Immature natural killer cell (primary cell): Measurements from ENCODE around the gene TADA1. TPM values are rescaled to one million over a fixed set of nuclear protein-coding genes. Genes with fewer than 3 reads are reported as not detected.
A peak's percentile ranks its signal among the peaks of the same experiment; 100 is the strongest.

ENCODE experiments used
- DNase-seq, 3 donors: peaks; one replicate each; pipeline ENCODE4 v3.0.0; 2022; ENCODE audit warnings: mixed read lengths in 1 of 3
- H3K27ac Mint-ChIP-seq, 6 donors: one replicate each; pipeline ENCODE4 v1.8.0; 2020; ENCODE audit warnings: mixed read lengths in 6 of 6, mild to moderate bottlenecking in 5 of 6, inconsistent platforms in 4 of 6, moderate library complexity in 3 of 6
- H3K27me3 Mint-ChIP-seq, 3 donors: one replicate each; pipeline ENCODE4 v1.8.0; 2020 to 2021; ENCODE audit warnings: low read depth in 3 of 3, mild to moderate bottlenecking in 3 of 3, mixed read lengths in 3 of 3, moderate library complexity in 3 of 3, inconsistent platforms in 1 of 3
- H3K36me3 Mint-ChIP-seq, 3 donors: one replicate each; pipeline ENCODE4 v1.8.0; 2020; ENCODE audit warnings: mixed read lengths in 3 of 3, inconsistent platforms in 2 of 3, mild to moderate bottlenecking in 2 of 3
- H3K4me1 Mint-ChIP-seq, 2 donors: one replicate each; pipeline ENCODE4 v1.8.0; 2020; ENCODE audit warnings: inconsistent platforms in 2 of 2, mild to moderate bottlenecking in 2 of 2, mixed read lengths in 2 of 2, moderate library complexity in 1 of 2
- H3K4me3 Mint-ChIP-seq, 5 donors: one replicate each; pipeline ENCODE4 v1.8.0; 2020; ENCODE audit warnings: mild to moderate bottlenecking in 5 of 5, mixed read lengths in 5 of 5, inconsistent platforms in 3 of 5, moderate library complexity in 3 of 5
- H3K9me3 Mint-ChIP-seq, 6 donors: one replicate each; pipeline ENCODE4 v1.8.0; 2020; ENCODE audit warnings: mild to moderate bottlenecking in 6 of 6, mixed read lengths in 6 of 6, inconsistent platforms in 4 of 6, moderate library complexity in 3 of 6
- polyA plus RNA-seq, 3 donors: library from polyadenylated mRNA; unstranded; fragments of 300-500 nt; fragmentation: Illumina TruSeq; gene quantifications; one replicate each; pipeline ENCODE4 v1.2.3, GENCODE V29; 2021

TADA1 gene
- polyA plus RNA-seq, 3 donors from 2014 or later: 14.4 to 16.6 (median 16.3) TPM

- no peak for DNase-seq
- no peak overlapping the region for H3K27ac Mint-ChIP-seq
- no peaks in the 10 kb centered on the region for H3K9me3 Mint-ChIP-seq
- H3K27me3 Mint-ChIP-seq: peaks cover 0 to 6% (median 2%) of the 10 kb centered on the region in 3 donors
- peaks cover 10 to 23% of the 10 kb centered on the region in 2 donors for H3K4me1 Mint-ChIP-seq
- no peaks in the 10 kb centered on the region for H3K36me3 Mint-ChIP-seq
- no peak overlapping the region for H3K4me3 Mint-ChIP-seq
These were observed 31.0 kb upstream of the TADA1 start for GRCh38 chr1:166907051-166907450.

- H3K9me3 Mint-ChIP-seq: no peaks in the 10 kb centered on the region
- no peak overlapping the region for H3K27ac Mint-ChIP-seq
- H3K4me3 Mint-ChIP-seq: no peak overlapping the region
- H3K27me3 Mint-ChIP-seq: peaks cover 0 to 6% (median 2%) of the 10 kb centered on the region in 3 donors
- no peaks in the 10 kb centered on the region for H3K36me3 Mint-ChIP-seq
- peaks cover 10 to 23% of the 10 kb centered on the region in 2 donors for H3K4me1 Mint-ChIP-seq
- no peak for DNase-seq
These were observed 30.6 kb upstream of the TADA1 start for GRCh38 chr1:166906647-166907046.

DNA sequence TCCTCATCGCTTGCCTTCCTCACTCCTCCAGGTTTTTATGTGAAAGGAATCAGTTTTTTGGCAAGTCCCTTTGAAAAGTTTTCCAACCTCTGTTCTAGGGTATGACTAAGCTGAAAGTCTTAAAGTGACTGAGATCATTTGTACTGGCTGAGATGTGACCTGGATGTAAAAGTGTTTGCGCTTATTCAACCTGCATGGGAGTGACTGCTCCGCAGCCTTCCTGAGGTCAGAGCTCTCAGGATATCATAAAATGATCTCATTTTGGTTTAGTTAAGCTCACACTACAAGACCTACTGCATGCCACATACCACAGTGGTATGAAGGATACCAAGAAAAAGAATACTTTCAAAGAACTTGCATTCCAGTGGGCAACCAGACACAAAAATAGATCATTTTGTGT, 29.8 kb upstream of the TADA1 start:
- peaks cover 0 to 7% (median 2%) of the 10 kb centered on the region in 3 donors for H3K27me3 Mint-ChIP-seq
- H3K36me3 Mint-ChIP-seq: no peaks in the 10 kb centered on the region
- DNase-seq: no peak
- peak overlapping the region in 2 of 5 donors; percentile 0 to 1 for H3K4me3 Mint-ChIP-seq
- H3K4me1 Mint-ChIP-seq: peaks cover 10 to 19% of the 10 kb centered on the region in 2 donors
- H3K27ac Mint-ChIP-seq: no peak overlapping the region
- no peaks in the 10 kb centered on the region for H3K9me3 Mint-ChIP-seq

GRCh38 chr1:166905136-166905535, 29.1 kb upstream of the TADA1 start:
- Mint-ChIP-seq H3K36me3 (no peaks in the 10 kb centered on the region), H3K4me1 (peaks cover 7 to 12% of the 10 kb centered on the region in 2 donors), H3K4me3 (no peak overlapping the region)

GRCh38 chr1:166903232-166903631, 27.2 kb upstream of the TADA1 start:
- Mint-ChIP-seq H3K9me3 (no peaks in the 10 kb centered on the region), H3K4me1 (peaks cover 7 to 12% of the 10 kb centered on the region in 2 donors), H3K27me3 (peaks cover 0 to 9% (median 2%) of the 10 kb centered on the region in 3 donors), H3K4me3 (no peak overlapping the region), H3K36me3 (no peaks in the 10 kb centered on the region), H3K27ac (no peak overlapping the region)
- no peak for DNase-seq

More at GRCh38 chr1:166905136-166905535, 29.1 kb upstream of the TADA1 start:
- DNase-seq: no peak
- Mint-ChIP-seq H3K27me3 (peaks cover 0 to 4% (median 2%) of the 10 kb centered on the region in 3 donors), H3K27ac (no peak overlapping the region), H3K9me3 (no peaks in the 10 kb centered on the region)

GRCh38 chr1:166902279-166902678, 26.2 kb upstream of the TADA1 start:
- H3K27ac Mint-ChIP-seq: no peak overlapping the region
- H3K4me3 Mint-ChIP-seq: no peak overlapping the region
- no peak for DNase-seq
- H3K9me3 Mint-ChIP-seq: no peaks in the 10 kb centered on the region
- H3K36me3 Mint-ChIP-seq: no peaks in the 10 kb centered on the region
- H3K4me1 Mint-ChIP-seq: peaks cover 7 to 12% of the 10 kb centered on the region in 2 donors
- H3K27me3 Mint-ChIP-seq: peaks cover 0 to 9% (median 2%) of the 10 kb centered on the region in 3 donors

- no peak overlapping the region for H3K4me3 Mint-ChIP-seq
- H3K27me3 Mint-ChIP-seq: peaks cover 2 to 10% (median 3%) of the 10 kb centered on the region in 3 donors
- peaks cover 0 to 3% (median 0%) of the 10 kb centered on the region in 3 donors for H3K36me3 Mint-ChIP-seq
- H3K9me3 Mint-ChIP-seq: peaks cover 0 to 5% (median 1%) of the 10 kb centered on the region in 6 donors
- DNase-seq: no peak
- no peak overlapping the region for H3K27ac Mint-ChIP-seq
- H3K4me1 Mint-ChIP-seq: peaks cover 3 to 4% of the 10 kb centered on the region in 2 donors
These were observed 24.9 kb upstream of the TADA1 start for GRCh38 chr1:166900987-166901386.

DNA sequence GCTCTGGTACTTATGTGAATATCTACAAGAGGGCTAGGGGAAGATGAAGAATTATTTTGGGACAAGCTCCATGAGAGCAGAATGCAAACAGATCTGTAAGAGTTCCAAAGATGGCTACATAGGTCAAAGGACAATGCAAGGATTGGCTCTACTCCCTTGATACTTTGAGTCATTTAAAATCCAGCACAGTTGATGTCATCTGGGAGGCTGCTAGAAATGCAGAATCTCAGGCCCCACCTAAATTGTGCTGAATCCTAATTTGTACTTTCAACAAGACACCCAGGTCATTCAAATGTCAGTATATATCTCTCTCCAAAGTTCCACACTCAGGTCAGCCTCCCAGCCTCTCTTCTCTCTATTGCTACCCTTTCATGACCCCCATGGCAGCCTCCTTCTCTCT, 23.7 kb upstream of the TADA1 start:
- H3K4me1 Mint-ChIP-seq: no peaks in the 10 kb centered on the region
- DNase-seq: no peak
- H3K27me3 Mint-ChIP-seq: peaks cover 2 to 10% (median 3%) of the 10 kb centered on the region in 3 donors
- H3K36me3 Mint-ChIP-seq: peaks cover 0 to 3% (median 0%) of the 10 kb centered on the region in 3 donors
- peaks cover 0 to 5% (median 1%) of the 10 kb centered on the region in 6 donors for H3K9me3 Mint-ChIP-seq
- H3K4me3 Mint-ChIP-seq: no peak overlapping the region
- no peak overlapping the region for H3K27ac Mint-ChIP-seq

DNA sequence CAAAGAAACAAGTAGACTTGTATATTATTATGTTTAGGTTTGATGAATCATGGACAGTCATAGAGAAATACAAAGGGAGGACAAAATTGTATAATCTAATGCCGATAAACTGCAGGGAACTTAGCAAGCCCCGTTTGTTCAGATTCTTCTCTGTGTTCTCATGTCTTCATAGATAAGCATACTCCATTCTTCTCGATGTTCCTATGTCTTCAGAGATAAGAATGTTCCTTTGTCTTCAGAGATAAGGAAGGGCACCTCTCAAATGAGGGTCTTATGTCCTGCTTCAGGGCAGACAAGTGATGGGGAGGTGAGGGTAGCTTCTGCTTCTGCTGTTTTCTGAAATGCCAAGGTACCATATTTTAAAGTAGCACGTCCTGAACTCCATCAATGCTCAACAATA, 19.7 kb upstream of the TADA1 start:
- DNase-seq: no peak
- H3K27ac Mint-ChIP-seq: no peak overlapping the region
- peaks cover 0 to 12% (median 5%) of the 10 kb centered on the region in 3 donors for H3K27me3 Mint-ChIP-seq
- no peaks in the 10 kb centered on the region for H3K4me1 Mint-ChIP-seq
- H3K9me3 Mint-ChIP-seq: peaks cover 0 to 5% (median 1%) of the 10 kb centered on the region in 6 donors
- H3K36me3 Mint-ChIP-seq: peaks cover 0 to 3% (median 0%) of the 10 kb centered on the region in 3 donors
- H3K4me3 Mint-ChIP-seq: no peak overlapping the region

- DNase-seq: no peak
- no peak overlapping the region for H3K4me3 Mint-ChIP-seq
- H3K36me3 Mint-ChIP-seq: no peaks in the 10 kb centered on the region
- H3K27ac Mint-ChIP-seq: no peak overlapping the region
- no peaks in the 10 kb centered on the region for H3K9me3 Mint-ChIP-seq
- peaks cover 12 to 13% of the 10 kb centered on the region in 2 donors for H3K4me1 Mint-ChIP-seq
- H3K27me3 Mint-ChIP-seq: peaks cover 1 to 10% (median 4%) of the 10 kb centered on the region in 3 donors
These were observed 13.7 kb upstream of the TADA1 start for GRCh38 chr1:166889776-166890175.

DNA sequence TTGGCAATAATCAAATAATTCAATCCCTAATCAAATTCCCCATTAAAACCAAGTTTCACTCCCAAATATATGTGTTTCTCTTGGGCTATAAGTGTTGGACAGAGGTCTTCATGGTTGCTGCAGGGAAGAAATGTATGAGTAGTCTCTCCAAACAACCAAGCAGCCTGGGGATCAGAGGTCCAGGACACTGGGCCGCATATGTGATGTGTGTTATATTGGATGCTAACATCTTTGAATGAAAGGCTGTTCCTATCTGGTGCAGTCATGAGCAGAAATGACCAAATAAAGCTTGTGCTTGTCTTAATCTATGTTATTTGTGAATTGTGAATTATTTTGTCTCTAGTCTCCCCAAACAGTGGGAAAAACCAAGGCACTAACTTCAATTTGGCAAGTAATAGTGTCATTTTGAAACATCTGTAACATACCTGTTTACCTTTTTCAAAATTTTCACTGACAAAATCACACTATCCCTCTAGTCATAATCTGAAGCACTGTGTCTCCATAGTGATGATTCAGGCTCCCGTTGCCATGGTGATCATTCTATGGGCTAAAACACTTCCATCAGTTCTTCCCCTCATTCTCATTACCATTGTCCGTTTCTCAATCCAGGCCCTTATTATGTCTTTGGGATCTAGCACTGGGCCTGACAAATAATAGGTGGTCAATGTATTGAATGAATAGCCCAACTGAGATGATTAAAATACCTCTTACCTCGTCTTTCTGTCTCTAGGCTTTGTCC, 12.5 kb upstream of the TADA1 start:
- DNase-seq: no peak
- H3K27ac Mint-ChIP-seq: no peak overlapping the region
- peaks cover 1 to 18% (median 4%) of the 10 kb centered on the region in 3 donors for H3K27me3 Mint-ChIP-seq
- H3K4me1 Mint-ChIP-seq: peaks cover 23 to 24% of the 10 kb centered on the region in 2 donors
- no peaks in the 10 kb centered on the region for H3K36me3 Mint-ChIP-seq
- no peak overlapping the region for H3K4me3 Mint-ChIP-seq
- H3K9me3 Mint-ChIP-seq: peaks cover 0 to under 1% (median 0%) of the 10 kb centered on the region in 6 donors

DNA sequence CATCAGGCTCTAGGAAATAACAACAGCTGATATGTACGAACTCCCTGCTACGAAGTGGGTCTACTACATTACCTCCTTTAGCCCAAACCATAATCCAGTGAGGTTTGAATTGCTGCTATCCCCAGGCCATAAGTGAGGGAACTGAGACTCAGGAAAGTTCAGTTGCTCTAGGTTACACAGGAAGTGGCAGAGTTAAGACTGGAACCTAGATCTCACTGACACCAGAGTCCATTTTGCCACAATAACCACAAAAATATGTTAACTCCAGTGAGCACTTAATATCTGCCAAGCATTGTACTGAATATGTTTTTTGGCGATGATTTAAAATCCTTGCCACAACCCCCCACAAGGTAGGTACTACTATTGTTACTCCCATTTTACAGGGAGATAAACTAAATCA, 8.9 kb upstream of the TADA1 start:
- peak overlapping the region; percentile 49 to 75 (median 62) for H3K4me3 Mint-ChIP-seq
- DNase-seq: peak; percentile 19 to 33 (median 26)
- no peaks in the 10 kb centered on the region for H3K36me3 Mint-ChIP-seq
- H3K27ac Mint-ChIP-seq: peak overlapping the region in 2 of 6 donors; percentile 9 to 23
- peaks cover 25 to 27% of the 10 kb centered on the region in 2 donors for H3K4me1 Mint-ChIP-seq
- H3K9me3 Mint-ChIP-seq: peaks cover 0 to 1% (median 0%) of the 10 kb centered on the region in 6 donors
- peaks cover 0 to 14% (median 8%) of the 10 kb centered on the region in 3 donors for H3K27me3 Mint-ChIP-seq

- H3K27me3 Mint-ChIP-seq: peaks cover 0 to 14% (median 10%) of the 10 kb centered on the region in 3 donors
- peak overlapping the region; percentile 60 to 75 (median 62) for H3K4me3 Mint-ChIP-seq
- H3K4me1 Mint-ChIP-seq: peaks cover 25 to 27% of the 10 kb centered on the region in 2 donors
- H3K36me3 Mint-ChIP-seq: no peaks in the 10 kb centered on the region
- H3K27ac Mint-ChIP-seq: no peak overlapping the region
- DNase-seq: peak in 2 of 3 donors; percentile 18 to 22
- H3K9me3 Mint-ChIP-seq: peaks cover 0 to 1% (median 0%) of the 10 kb centered on the region in 6 donors
These were observed 8.1 kb upstream of the TADA1 start for GRCh38 chr1:166884040-166884642.

- H3K27ac Mint-ChIP-seq: no peak overlapping the region
- H3K4me3 Mint-ChIP-seq: no peak overlapping the region
- peaks cover 0 to 12% (median 10%) of the 10 kb centered on the region in 3 donors for H3K27me3 Mint-ChIP-seq
These were observed 6.8 kb upstream of the TADA1 start for GRCh38 chr1:166882893-166883292.

More at GRCh38 chr1:166882893-166883292, 6.8 kb upstream of the TADA1 start:
- Mint-ChIP-seq H3K36me3 (no peaks in the 10 kb centered on the region), H3K4me1 (peaks cover 25 to 27% of the 10 kb centered on the region in 2 donors), H3K9me3 (peaks cover 0 to 1% (median 0%) of the 10 kb centered on the region in 6 donors)
- no peak for DNase-seq
